ENCODE data around the gene SARS1.
A peak's percentile ranks its signal among the peaks of the same experiment; 100 is the strongest.
"Not testable (repeated sequence)": the region's sequence is repeated elsewhere in the genome, so short reads cannot be mapped to it uniquely, and the experiment has no call there.

Gene SARS1

GRCh38 chr1:109213824-109214693 is at the start of gene SARS1:
Gene SARS1, plus strand, starts transcription at chr1:109213918. Its CDS starts 75 bp downstream, at chr1:109213993.
- DNase-seq: peak; percentile 94

DNA sequence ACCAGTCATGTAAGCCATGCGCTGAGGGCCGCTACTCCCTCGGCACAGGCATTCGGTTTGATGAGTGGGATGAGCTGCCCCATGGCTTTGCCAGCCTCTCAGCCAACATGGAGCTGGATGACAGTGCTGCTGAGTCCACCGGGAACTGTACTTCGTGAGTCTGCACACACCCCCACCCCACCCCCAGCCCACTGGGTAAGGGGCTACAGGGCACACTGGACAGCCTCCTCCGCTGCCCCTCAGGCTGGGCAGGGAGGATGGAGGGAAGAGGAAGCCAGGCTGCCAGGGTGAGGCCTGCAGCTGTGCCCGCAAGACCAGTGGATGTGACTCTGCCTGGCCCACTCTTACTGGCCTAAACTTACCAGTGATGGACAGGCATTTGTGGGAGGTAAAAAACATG is 49.2 kb upstream of the SARS1 start:
- no peak for DNase-seq

GRCh38 chr1:109167001-109167506 is 46.7 kb upstream of the SARS1 start:
- DNase-seq: no peak

GRCh38 chr1:109170035-109170764 is 43.5 kb upstream of the SARS1 start:
- DNase-seq: peak; percentile 58

DNA sequence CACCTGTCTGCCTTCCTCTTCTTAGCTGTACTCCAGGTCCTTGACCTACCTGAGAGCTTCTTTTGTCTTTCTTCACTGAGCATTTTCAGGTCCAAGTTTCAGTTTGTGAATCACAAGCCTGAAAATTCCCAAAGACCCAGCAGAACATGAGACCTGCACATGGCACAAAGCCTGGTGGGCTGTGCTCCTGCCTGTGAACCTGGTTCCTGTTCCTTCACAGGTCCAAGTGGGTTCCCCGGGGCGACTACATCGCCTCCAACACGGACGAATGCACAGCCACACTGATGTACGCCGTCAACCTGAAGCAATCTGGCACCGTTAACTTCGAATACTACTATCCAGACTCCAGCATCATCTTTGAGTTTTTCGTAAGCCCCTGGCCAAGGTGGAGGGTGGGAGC is 42.1 kb upstream of the SARS1 start:
- DNase-seq: no peak

DNA sequence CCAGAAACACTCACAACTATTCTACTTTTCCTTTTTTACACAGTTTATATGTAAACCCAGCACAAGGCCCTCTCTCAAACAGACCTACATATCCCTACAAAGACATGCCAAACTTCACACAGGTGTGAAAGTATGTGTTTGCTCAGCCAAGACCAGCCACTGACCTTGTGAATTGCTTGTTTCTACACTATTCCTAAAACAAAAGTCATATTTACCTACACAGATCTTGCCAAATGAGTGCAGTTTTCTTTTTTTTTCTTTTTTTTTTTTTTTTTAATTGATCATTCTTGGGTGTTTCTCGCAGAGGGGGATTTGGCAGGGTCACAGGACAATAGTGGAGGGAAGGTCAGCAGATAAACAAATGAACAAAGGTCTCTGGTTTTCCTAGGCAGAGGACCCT is 37.4 kb upstream of the SARS1 start:
- DNase-seq: not testable (repeated sequence)

DNA sequence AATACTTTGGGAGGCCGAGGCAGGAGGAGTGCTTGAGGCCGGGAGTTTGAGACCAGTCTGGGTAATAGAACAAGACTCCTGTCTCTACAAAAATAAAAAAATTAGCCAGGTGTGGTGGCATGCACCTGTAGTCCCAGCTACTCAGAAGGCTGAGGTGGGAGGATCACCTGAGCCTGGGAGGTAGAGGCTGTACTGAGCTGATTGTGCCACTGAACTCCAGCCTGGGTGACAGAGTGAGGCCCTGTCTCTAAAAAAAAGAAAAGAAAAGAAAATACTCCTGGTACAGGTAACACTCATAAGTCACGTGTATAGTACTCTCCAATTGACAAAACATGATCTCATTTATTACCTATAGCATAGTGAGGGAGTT is 33.0 kb upstream of the SARS1 start:
- not testable (repeated sequence) for DNase-seq

DNA sequence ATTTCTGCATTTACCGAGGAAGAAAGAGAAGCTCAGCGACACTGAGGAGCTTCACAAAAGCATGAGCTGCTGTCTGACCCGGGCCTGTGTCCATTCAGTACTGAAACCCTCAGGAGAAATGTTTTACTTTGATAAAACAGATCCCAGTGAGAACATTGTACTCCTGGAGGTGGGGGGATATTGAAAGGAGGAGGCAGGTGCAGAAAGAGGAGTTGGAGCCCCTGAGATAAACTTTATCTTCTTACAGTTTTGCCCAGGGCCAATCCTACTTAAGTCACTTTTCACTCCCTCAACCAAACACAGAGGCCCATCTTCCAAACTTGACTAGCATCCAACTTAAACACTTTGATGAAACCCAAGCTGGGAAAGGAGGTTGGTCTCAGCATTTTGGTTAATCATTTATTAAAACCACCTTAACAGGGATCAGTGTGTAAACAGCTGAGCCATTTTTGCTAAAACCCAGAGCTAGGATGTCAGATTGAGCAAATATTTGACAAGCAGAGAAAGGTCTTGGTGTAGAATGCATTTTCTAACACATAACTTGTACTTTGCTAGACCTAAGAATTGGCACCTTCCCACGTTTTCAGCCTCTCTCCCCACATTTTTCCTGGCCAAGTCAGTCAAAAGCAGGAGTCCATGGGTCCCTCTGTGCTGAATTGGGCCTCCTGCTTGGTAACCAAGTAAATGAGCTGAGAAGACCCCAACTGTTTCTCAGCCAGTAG is 32.5 kb upstream of the SARS1 start:
- no peak for DNase-seq

DNA sequence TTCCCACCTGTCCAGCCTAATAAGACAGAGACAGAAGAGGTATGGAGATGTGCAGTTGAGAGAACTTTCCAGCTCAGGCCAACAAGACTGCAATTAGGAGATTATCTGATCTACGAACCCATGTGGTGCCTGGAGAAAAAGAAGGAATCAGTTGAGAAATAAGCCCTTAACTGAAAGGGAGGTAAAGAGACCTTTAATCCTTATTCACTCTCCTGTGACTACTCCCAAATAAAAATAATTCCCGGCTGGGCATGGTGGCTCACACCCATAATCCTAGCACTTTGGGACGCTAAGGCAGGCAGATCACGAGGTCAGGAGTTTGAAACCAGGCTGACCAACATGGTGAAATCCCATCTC is 31.9 kb upstream of the SARS1 start:
- DNase-seq: no peak

- no peak for DNase-seq
Measured at GRCh38 chr1:109183058-109183738, 30.5 kb upstream of the SARS1 start.

DNA sequence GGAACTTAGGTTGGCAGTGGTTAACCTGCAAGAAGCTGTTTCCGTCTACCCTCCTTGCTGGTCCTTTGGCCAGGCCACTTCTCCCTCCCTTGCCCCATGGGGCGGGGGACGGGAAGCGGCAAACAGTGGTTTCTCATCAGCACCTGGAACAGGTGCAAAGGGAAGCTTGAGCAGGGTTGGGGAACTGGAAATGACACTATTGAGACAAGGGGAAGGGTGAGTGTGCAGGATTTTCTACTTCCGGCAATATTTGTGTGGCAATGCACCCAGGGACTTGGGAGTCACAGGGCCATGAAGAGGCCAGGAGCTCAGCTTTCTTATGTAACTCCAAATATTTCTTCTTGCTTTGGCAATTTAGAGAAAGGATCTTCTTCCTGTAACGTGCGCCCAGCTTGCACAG is 29.0 kb upstream of the SARS1 start:
- DNase-seq: peak; percentile 34

- DNase-seq: no peak
Measured at GRCh38 chr1:109185357-109185756, 28.4 kb upstream of the SARS1 start.

- no peak for DNase-seq
Measured at GRCh38 chr1:109185990-109186732, 27.6 kb upstream of the SARS1 start.

DNA sequence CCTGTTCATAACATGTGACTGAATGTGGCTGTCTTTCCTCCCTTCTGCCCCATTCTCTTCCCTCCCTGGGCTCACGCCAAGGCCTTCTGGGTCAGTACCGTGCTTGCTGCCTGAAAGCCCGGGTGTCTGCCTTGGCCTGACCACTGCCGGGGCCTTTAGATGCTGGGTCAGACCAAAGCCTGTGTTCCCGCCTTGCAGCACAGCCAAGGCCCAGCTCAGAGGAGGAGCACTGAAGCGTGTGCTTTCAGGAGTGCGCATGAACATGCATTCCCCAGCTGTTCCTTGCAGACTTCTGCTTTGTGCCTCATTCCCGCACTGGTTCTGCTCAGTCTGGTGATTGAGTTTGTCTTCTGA is 27.0 kb upstream of the SARS1 start:
- DNase-seq: no peak

DNA sequence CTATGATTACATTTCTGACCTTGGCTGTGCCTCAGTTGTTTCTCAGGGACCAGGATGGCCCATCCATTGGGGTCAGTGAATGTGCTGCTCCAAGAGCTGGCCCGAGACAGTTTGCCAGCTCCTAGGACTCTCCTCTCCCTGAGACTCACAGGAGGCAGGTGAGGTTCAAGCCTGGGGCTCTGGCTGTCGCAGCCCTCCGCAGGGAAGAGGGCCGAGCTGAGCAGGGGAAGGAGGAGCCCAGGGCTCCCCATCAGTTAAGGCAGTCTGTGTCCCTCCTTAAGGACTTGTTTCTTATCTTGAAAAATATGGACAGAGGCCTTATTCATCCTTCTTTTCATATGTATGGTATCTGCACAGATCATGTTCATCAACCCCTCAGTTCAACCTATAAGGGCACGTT is 26.6 kb upstream of the SARS1 start:
- no peak for DNase-seq

DNA sequence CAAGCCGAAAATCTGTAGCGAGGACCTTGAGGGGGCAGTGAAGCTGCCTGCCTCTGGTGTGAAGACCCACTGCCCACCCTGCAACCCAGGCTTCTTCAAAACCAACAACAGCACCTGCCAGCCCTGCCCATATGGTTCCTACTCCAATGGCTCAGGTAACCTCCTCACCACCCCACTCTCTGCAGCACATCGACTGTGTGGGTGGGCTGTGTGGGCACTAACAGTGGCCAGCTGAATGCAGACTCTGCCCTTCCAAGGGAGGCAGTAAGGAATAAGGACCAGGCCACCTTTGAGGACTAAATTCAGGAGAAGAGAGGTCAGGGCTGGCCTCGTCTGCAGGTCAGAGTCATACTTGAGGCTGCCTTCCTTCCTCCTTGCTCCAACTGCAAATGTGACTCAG is 25.5 kb upstream of the SARS1 start:
- no peak for DNase-seq

- no peak for DNase-seq
Measured at GRCh38 chr1:109188781-109189180, 24.9 kb upstream of the SARS1 start.

DNA sequence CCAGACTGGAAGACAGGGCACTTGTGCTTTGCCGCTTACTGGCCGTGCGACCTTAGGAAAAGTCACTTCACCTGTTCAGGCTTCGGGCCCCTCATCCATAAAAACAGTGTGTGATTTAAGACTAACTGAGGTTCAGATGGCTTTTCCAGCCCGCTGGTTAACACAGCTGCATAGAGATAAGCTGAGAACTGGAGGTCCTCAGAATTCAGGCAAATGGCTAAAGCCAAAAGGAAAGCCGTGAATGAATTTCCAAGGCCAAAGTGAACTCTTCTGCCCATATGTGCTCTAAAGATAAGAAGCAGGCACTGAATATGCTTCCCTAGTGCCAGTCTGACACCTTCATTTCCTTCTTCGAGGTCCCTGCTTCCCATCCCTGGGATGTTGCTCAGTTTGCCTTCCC is 23.5 kb upstream of the SARS1 start:
- DNase-seq: no peak

DNA sequence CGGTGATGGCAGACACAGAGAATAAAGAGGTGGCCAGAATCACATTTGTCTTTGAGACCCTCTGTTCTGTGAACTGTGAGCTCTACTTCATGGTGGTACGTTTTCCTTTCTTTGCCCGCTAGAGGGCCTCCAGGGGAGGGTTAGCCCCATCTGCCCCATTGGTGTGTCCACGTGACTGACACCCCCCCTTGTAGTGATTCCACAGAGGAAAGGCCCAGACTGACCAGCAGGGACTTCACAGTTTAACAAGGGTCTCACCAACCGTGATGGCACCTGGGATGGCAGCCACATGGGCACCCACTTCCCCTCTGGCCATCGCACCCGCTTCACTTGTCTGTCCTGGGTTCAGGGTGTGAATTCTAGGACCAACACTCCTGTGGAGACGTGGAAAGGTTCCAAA is 22.3 kb upstream of the SARS1 start:
- DNase-seq: no peak

GRCh38 chr1:109191891-109192290 is 21.8 kb upstream of the SARS1 start:
- DNase-seq: no peak

- no peak for DNase-seq
Measured at GRCh38 chr1:109192433-109192832, 21.3 kb upstream of the SARS1 start.

Data from suppressor macrophage treated with lipopolysaccharide for 4 hours (primary cell).